GM21576 (cell line): ENCODE data around the gene OR2AT4.
"Not testable (repeated sequence)": the region's sequence is repeated elsewhere in the genome, so short reads cannot be mapped to it uniquely, and the experiment has no call there.

Experiments
- ATAC-seq: cut with Tn5 transposase; IDR thresholded peaks from one replicate; pipeline ENCODE4 v1.9.1; 2021; ENCODE audit warnings: mild to moderate bottlenecking, moderate library complexity; ENCODE audit not compliant: unreplicated experiment

Gene OR2AT4

GRCh38 chr11:75068993-75069392 lies 27.7 kb downstream of the OR2AT4 start:
- ATAC-seq: no peak

GRCh38 chr11:75068559-75068958 lies 28.1 kb downstream of the OR2AT4 start:
- ATAC-seq: no peak

- no peak for ATAC-seq
These were observed 30.6 kb downstream of the OR2AT4 start for GRCh38 chr11:75066061-75066460.

- ATAC-seq: no peak
These were observed 32.8 kb downstream of the OR2AT4 start for GRCh38 chr11:75063741-75064314.

GRCh38 chr11:75059299-75059698 lies 37.4 kb downstream of the OR2AT4 start:
- no peak for ATAC-seq

GRCh38 chr11:75056814-75057213 lies 39.9 kb downstream of the OR2AT4 start:
- no peak for ATAC-seq

GRCh38 chr11:75055511-75055910 lies 41.2 kb downstream of the OR2AT4 start:
- no peak for ATAC-seq

GRCh38 chr11:75052457-75052856 lies 44.2 kb downstream of the OR2AT4 start:
- ATAC-seq: no peak

- no peak for ATAC-seq
These were observed 45.6 kb downstream of the OR2AT4 start for GRCh38 chr11:75051043-75051442.

- ATAC-seq: no peak
These were observed 46.2 kb downstream of the OR2AT4 start for GRCh38 chr11:75050516-75050915.

GRCh38 chr11:75049501-75050266 lies 47.0 kb downstream of the OR2AT4 start:
- not testable (repeated sequence) for ATAC-seq

- ATAC-seq: no peak
These were observed 49.5 kb downstream of the OR2AT4 start for GRCh38 chr11:75047191-75047590.

- not testable (repeated sequence) for ATAC-seq
These were observed 50.0 kb downstream of the OR2AT4 start for GRCh38 chr11:75046668-75047067.

GRCh38 chr11:75044381-75045170 lies 52.1 kb downstream of the OR2AT4 start:
- ATAC-seq: not testable (repeated sequence)

- ATAC-seq: not testable (repeated sequence)
These were observed 54.9 kb downstream of the OR2AT4 start for GRCh38 chr11:75041821-75042220.

GRCh38 chr11:75041263-75041662 lies 55.4 kb downstream of the OR2AT4 start:
- ATAC-seq: no peak

- no peak for ATAC-seq
These were observed 56.4 kb downstream of the OR2AT4 start for GRCh38 chr11:75040167-75040770.

- no peak for ATAC-seq
These were observed 60.6 kb downstream of the OR2AT4 start for GRCh38 chr11:75035911-75036565.

GRCh38 chr11:75035256-75035655 lies 61.4 kb downstream of the OR2AT4 start:
- ATAC-seq: no peak

GRCh38 chr11:75033916-75034315 lies 62.8 kb downstream of the OR2AT4 start:
- no peak for ATAC-seq

GRCh38 chr11:75032550-75032935 lies 64.1 kb downstream of the OR2AT4 start:
- no peak for ATAC-seq
